Measurements from ENCODE around the gene COQ8B.
"Not testable (repeated sequence)": the region's sequence is repeated elsewhere in the genome, so short reads cannot be mapped to it uniquely, and the experiment has no call there.

Gene COQ8B

GRCh38 chr19:40716482-40717324 lies at the start of gene COQ8B, which contains the start of gene ITPKC:
COQ8B (minus strand) TSS chr19:40716886; CDS start chr19:40714632, 2,254 bp downstream.
ITPKC (plus strand) TSS chr19:40717112; CDS start chr19:40717136, 24 bp downstream.
- peak; percentile 75 to 78 for ATAC-seq

GRCh38 chr19:40766385-40766784 lies 49.7 kb upstream of the COQ8B start:
- ATAC-seq: not testable (repeated sequence)

- ATAC-seq: no peak
Measured at GRCh38 chr19:40763963-40764362, 47.3 kb upstream of the COQ8B start.

DNA sequence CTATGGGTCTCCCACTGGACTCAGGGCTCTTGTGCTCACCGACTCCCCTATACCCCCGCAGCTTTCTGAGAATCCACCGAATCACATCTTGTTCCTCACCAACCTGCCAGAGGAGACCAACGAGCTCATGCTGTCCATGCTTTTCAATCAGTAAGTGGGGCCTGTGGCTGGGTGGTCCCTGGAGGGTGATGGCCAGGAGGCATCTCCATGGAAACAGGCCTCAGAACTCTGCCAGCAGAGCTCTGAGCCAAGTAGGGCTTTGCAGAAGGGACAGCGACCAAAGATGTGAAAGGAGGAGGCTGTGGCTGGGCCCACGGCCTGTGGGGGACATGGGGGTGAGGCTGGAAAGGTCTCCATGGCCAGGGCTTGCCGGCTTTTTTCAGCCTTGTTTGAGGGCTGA lies 46.8 kb upstream of the COQ8B start:
- ATAC-seq: no peak

- no peak for ATAC-seq
Measured at GRCh38 chr19:40762754-40763470, 46.2 kb upstream of the COQ8B start.

GRCh38 chr19:40759352-40759751 lies 42.7 kb upstream of the COQ8B start:
- no peak for ATAC-seq

DNA sequence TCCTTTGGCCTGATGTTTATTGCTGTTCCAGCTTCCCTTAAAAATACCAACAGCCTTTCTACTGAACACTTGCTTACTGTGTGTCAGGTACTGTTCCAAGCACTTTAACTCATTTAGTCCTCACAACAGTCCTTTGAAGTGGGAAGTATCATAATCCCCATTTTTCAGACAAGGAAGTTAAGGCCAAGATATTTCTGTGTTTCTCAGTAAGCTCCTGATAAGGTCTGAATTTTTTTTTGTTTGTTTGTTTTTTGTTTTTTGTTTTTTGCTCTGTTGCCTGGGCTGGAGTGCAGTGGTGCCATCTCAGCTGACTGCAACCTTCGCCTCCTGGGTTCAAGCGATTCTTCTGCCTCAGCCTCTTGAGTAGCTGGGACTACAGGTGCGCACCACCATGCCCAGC lies 41.8 kb upstream of the COQ8B start:
- no peak for ATAC-seq

DNA sequence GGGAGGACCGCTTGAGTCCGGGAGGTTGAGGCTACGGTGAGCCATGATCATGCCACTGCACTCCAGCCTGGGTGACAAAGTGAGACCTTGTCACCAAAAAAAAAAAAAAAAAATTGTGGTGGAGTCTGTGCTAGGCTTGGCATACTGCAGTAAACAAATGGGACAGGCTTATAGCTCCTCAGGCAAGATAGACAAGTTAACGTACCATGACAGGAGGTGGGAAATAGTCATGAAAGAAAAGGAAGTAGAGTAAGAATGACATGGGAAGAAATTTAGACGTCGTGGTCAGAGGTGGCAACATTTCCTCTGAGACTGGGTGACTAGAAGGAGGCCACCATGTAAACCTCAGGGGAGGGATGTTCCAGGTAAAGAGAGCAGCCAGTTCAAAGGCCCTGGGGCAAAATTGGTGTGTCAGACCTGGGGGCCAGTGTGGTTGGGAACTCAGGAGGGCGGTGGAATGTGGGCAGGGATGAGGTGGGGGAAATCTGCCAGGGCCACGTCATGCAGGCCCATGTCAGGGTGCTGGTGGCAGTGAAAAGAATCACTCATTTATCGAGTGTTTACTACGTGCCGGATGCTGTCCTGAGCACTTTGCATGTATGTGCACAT lies 39.9 kb upstream of the COQ8B start:
- no peak for ATAC-seq

DNA sequence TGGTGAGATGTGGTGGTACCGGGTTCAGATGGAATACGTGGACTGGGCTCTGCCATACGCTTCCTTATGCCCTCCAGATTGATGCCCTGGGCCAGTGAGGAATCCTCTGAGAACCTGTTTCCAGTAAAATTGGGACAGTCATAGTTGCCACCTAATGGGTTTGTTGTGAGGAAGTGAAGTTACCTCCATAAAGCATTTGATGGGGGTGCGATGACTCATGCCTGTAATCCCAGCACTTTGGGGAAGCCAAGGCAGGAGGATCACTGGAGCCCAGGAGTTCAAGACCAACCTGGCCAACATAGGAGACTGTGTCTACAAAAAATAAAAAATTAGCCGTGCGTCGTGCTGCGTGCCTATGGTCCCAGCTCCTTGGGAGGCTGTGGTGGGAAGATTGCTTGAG lies 39.1 kb upstream of the COQ8B start:
- ATAC-seq: no peak

GRCh38 chr19:40755248-40755624 lies 38.5 kb upstream of the COQ8B start:
- ATAC-seq: no peak

GRCh38 chr19:40754611-40755247 lies 38.0 kb upstream of the COQ8B start:
- peak in 1 of 2 donors; percentile 4 for ATAC-seq

GRCh38 chr19:40752257-40752781 lies 35.6 kb upstream of the COQ8B start:
- ATAC-seq: no peak

DNA sequence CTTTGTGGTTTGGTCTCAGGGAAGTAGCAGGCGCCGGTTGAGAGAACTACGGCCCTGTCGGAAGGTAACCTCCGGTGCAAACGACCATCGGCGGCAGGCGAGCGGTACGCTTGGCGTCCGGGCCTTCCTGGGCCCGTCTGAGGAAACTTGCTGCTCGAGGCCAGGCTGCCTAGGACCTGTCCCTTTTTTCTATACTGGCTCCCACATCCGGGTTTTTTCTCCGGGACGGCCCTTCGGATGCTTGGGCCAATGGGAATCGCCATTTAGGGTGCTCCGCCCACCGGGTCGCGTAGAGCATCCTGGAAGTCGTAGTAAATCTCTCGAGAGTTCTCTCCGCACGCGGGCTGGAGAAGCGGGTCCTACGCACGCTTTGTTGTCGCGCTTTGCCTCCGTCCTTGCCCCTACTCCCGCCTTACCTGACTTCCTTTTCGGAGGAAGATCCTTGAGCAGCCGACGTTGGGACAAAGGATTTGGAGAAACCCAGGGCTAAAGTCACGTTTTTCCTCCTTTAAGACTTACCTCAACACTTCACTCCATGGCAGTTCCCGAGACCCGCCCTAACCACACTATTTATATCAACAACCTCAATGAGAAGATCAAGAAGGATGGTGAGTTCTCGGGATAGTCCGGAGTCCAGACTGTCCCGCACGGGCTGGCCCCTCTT lies 34.3 kb upstream of the COQ8B start, which contains the start of gene SNRPA:
SNRPA (plus strand) TSS at position 330 of the 664 bp plus-strand sequence; CDS start at position 536, 206 bp downstream.
- ATAC-seq: peak; percentile 69 to 75

DNA sequence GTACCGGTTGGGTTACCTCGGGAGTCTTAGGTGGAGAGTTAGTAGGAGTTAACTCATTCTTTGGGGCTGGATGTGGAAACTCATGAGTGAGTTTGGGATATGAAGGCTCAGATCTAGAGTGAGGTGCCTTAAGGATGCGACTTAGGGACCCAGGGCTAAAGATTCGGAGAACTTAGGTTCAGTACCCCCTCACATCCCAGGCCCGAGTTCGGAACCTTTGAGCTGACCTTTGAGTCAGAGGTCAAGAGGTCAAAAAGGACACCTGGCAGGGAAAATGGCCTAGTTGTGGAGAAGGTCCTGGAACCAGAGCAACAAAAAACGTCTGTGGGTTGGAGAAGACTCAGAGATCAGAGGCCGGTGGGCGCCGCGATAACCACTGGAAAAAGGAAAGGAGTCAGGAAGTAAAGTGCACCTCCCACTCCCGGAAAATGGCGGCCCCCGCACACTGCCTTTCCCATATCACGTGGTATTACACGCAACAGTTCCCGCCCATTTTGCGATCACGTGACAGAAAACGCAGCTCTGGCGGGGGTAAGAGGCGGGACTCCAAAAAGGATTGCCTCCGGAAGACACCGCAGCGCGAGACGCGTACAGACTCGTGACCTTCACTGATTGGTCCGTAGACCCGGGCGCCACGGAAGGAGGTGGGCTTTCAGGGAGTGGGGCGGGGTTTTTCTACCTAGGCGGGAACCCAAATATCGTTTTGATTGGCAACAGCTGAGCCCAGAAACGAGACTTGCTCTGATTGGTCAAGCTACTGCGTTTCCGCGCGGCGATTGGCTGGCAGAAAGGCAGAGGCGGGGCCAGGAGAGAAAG lies 33.6 kb upstream of the COQ8B start, which contains the start of gene ACTMAP:
ACTMAP (minus strand) TSS at position 420 of the 816 bp plus-strand sequence. CDS start 674 bp downstream, outside the sequence.
- peak; percentile 88 to 91 for ATAC-seq

GRCh38 chr19:40747536-40747935 lies 30.9 kb upstream of the COQ8B start:
- ATAC-seq: no peak

GRCh38 chr19:40745402-40745780 lies 28.7 kb upstream of the COQ8B start:
- ATAC-seq: no peak

GRCh38 chr19:40744554-40745401 lies 28.1 kb upstream of the COQ8B start:
- ATAC-seq: peak in 1 of 2 donors; percentile 21

DNA sequence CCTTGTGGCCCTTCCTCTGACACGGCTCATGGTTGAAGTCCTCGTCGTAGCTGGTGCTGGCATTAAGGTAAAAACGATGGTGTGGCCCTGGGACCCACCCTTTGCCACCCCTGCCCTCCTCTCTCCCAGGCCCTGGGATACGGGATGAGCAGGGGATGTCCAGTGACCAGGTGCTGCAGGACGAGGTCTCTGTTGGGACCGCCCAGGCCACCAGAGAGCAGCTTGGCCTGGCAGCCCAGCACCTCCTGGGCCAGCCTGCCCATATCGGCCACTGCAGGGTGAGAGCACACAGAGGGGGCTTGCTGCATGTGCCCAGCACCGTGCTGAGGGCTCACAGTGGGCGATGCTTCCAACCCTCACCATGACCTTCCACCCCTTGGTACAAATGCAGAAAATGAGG lies 27.2 kb upstream of the COQ8B start:
- no peak for ATAC-seq

- no peak for ATAC-seq
Measured at GRCh38 chr19:40742886-40743285, 26.2 kb upstream of the COQ8B start.

- ATAC-seq: no peak
Measured at GRCh38 chr19:40742477-40742876, 25.8 kb upstream of the COQ8B start.
